Astrocyte of the cerebellum (primary cell): Measurements from ENCODE around the gene CD164L2.
A peak's percentile ranks its signal among the peaks of the same experiment; 100 is the strongest.

Experiments used
- DNase-seq: peaks from one replicate; pipeline ENCODE4 v3.0.0-alpha.2; 2011; ENCODE audit warnings: low read depth
- H3K4me3 ChIP-seq: 2 replicates; pipeline ENCODE4 v1.5.1; 2011; ENCODE audit warnings: mild to moderate bottlenecking, low read depth, low read length, moderate library complexity
- CTCF ChIP-seq: IDR thresholded peaks from 2 replicates; pipeline ENCODE4 v1.5.1; 2012; ENCODE audit warnings: low read length, low read depth, moderate library complexity, mild to moderate bottlenecking; ENCODE audit errors: missing control alignments
- in situ Hi-C: cut with HindIII; loops from 2 replicates; pipeline ENCODE4 v1.10.0; 2017; ENCODE audit warnings: low sequenced_read_pairs

The CD164L2 gene

GRCh38 chr1:27380224-27380623, 2.9 kb downstream of the CD164L2 start:
- TF ChIP-seq CTCF, result no peak
- H3K4me3 ChIP-seq, result no peak overlapping the region
- no peak for DNase-seq
- in situ Hi-C loops, result no loop called here

- no peak overlapping the region for H3K4me3 ChIP-seq
- no peak for TF ChIP-seq CTCF
- in situ Hi-C loops, result no loop called here
- DNase-seq, result no peak
These were observed 3.5 kb downstream of the CD164L2 start for GRCh38 chr1:27379564-27380122.

- H3K4me3 ChIP-seq, result no peak overlapping the region
- in situ Hi-C loops, result no loop called here
- TF ChIP-seq CTCF, result no peak
- DNase-seq, result no peak
These were observed 5.2 kb downstream of the CD164L2 start for GRCh38 chr1:27377760-27378495.

GRCh38 chr1:27374362-27375086, 8.6 kb downstream of the CD164L2 start, which contains the start of gene FCN3:
Gene FCN3 (minus strand): TSS chr1:27374824. CDS start chr1:27374818, 6 bp downstream.
- in situ Hi-C loops, result no loop called here
- no peak for TF ChIP-seq CTCF
- H3K4me3 ChIP-seq, result no peak within 1 kb of the TSS
- DNase-seq, result no peak

GRCh38 chr1:27372808-27373690, 10.1 kb downstream of the CD164L2 start:
- in situ Hi-C loops, result no loop called here
- H3K4me3 ChIP-seq, result no peak overlapping the region
- TF ChIP-seq CTCF, result peak; percentile 33
- DNase-seq, result no peak
